KOPT-K1 (cell line): Measurements from ENCODE around the gene DOCK2.
"Not testable (repeated sequence)": the region's sequence is repeated elsewhere in the genome, so short reads cannot be mapped to it uniquely, and the experiment has no call there.

Experiments
- H3K27ac ChIP-seq: fragments of 200-600 bp; sonication (generic); 2 replicates; pipeline ENCODE4 v1.5.1; 2016; ENCODE audit warnings: antibody characterized with exemption, mild to moderate bottlenecking, low read depth, low read length; ENCODE audit not compliant: poor library complexity, severe bottlenecking
- H3K36me3 ChIP-seq: fragments of 200-600 bp; sonication (generic); 2 replicates; pipeline ENCODE4 v1.5.1; 2017; ENCODE audit warnings: antibody characterized with exemption, mild to moderate bottlenecking, low read length, moderate library complexity; ENCODE audit not compliant: insufficient read depth
- H3K9me3 ChIP-seq: fragments of 200-600 bp; sonication (generic); 2 replicates; pipeline ENCODE4 v1.5.1; 2017; ENCODE audit warnings: antibody characterized with exemption, low read length, mild to moderate bottlenecking; ENCODE audit not compliant: insufficient read depth, poor library complexity, severe bottlenecking

DOCK2 gene

GRCh38 chr5:169740435-169740834 lies 103.4 kb downstream of the DOCK2 start:
- peaks cover 96% of the 10 kb centered on the region for H3K36me3 ChIP-seq
- no peak overlapping the region for H3K27ac ChIP-seq
- no peaks in the 10 kb centered on the region for H3K9me3 ChIP-seq

- H3K27ac ChIP-seq, result no peak overlapping the region
- no peaks in the 10 kb centered on the region for H3K9me3 ChIP-seq
- peaks cover 96% of the 10 kb centered on the region for H3K36me3 ChIP-seq
Measured at GRCh38 chr5:169742771-169743296, 105.8 kb downstream of the DOCK2 start.

GRCh38 chr5:169744336-169744735 lies 107.3 kb downstream of the DOCK2 start:
- Histone ChIP-seq H3K27ac (no peak overlapping the region), H3K9me3 (no peaks in the 10 kb centered on the region), H3K36me3 (peaks cover 96% of the 10 kb centered on the region)

- no peak overlapping the region for H3K27ac ChIP-seq
Measured at GRCh38 chr5:169745441-169746146, 108.5 kb downstream of the DOCK2 start.

GRCh38 chr5:169746147-169746694 lies 109.1 kb downstream of the DOCK2 start:
- Histone ChIP-seq H3K9me3 (no peaks in the 10 kb centered on the region), H3K36me3 (peaks cover 96% of the 10 kb centered on the region), H3K27ac (no peak overlapping the region)

More at GRCh38 chr5:169745441-169746146, 108.5 kb downstream of the DOCK2 start:
- peaks cover 96% of the 10 kb centered on the region for H3K36me3 ChIP-seq
- no peaks in the 10 kb centered on the region for H3K9me3 ChIP-seq

GRCh38 chr5:169748174-169748573 lies 111.1 kb downstream of the DOCK2 start:
- H3K27ac ChIP-seq, result no peak overlapping the region
- H3K36me3 ChIP-seq, result peaks cover 98% of the 10 kb centered on the region
- H3K9me3 ChIP-seq, result no peaks in the 10 kb centered on the region

GRCh38 chr5:169749295-169749694 lies 112.2 kb downstream of the DOCK2 start:
- Histone ChIP-seq H3K27ac (no peak overlapping the region), H3K36me3 (peaks cover 100% of the 10 kb centered on the region), H3K9me3 (no peaks in the 10 kb centered on the region)

GRCh38 chr5:169751490-169751889 lies 114.4 kb downstream of the DOCK2 start:
- peaks cover 98% of the 10 kb centered on the region for H3K36me3 ChIP-seq
- H3K9me3 ChIP-seq, result no peaks in the 10 kb centered on the region
- no peak overlapping the region for H3K27ac ChIP-seq

GRCh38 chr5:169752566-169752965 lies 115.5 kb downstream of the DOCK2 start:
- H3K9me3 ChIP-seq, result not testable (repeated sequence)
- peaks cover 98% of the 10 kb centered on the region for H3K36me3 ChIP-seq

GRCh38 chr5:169753795-169754194 lies 116.7 kb downstream of the DOCK2 start:
- H3K27ac ChIP-seq, result no peak overlapping the region
- H3K9me3 ChIP-seq, result no peaks in the 10 kb centered on the region
- peaks cover 98% of the 10 kb centered on the region for H3K36me3 ChIP-seq

More at GRCh38 chr5:169752566-169752965, 115.5 kb downstream of the DOCK2 start:
- H3K27ac ChIP-seq, result not testable (repeated sequence)

GRCh38 chr5:169754737-169755136 lies 117.7 kb downstream of the DOCK2 start:
- H3K9me3 ChIP-seq, result no peaks in the 10 kb centered on the region
- peaks cover 98% of the 10 kb centered on the region for H3K36me3 ChIP-seq

GRCh38 chr5:169756071-169756765 lies 119.1 kb downstream of the DOCK2 start:
- Histone ChIP-seq H3K27ac (no peak overlapping the region), H3K9me3 (no peaks in the 10 kb centered on the region), H3K36me3 (peaks cover 97% of the 10 kb centered on the region)

More at GRCh38 chr5:169754737-169755136, 117.7 kb downstream of the DOCK2 start:
- no peak overlapping the region for H3K27ac ChIP-seq

- no peaks in the 10 kb centered on the region for H3K9me3 ChIP-seq
- H3K27ac ChIP-seq, result no peak overlapping the region
- H3K36me3 ChIP-seq, result peaks cover 97% of the 10 kb centered on the region
Measured at GRCh38 chr5:169757016-169757415, 119.9 kb downstream of the DOCK2 start.

- peaks cover 97% of the 10 kb centered on the region for H3K36me3 ChIP-seq
- no peak overlapping the region for H3K27ac ChIP-seq
- no peaks in the 10 kb centered on the region for H3K9me3 ChIP-seq
Measured at GRCh38 chr5:169758886-169759285, 121.8 kb downstream of the DOCK2 start.

- H3K9me3 ChIP-seq, result no peaks in the 10 kb centered on the region
- peaks cover 98% of the 10 kb centered on the region for H3K36me3 ChIP-seq
- no peak overlapping the region for H3K27ac ChIP-seq
Measured at GRCh38 chr5:169760229-169760628, 123.2 kb downstream of the DOCK2 start.
